GM19035 (cell line): ENCODE data around the gene MIDN.

Experiments
- ATAC-seq: cut with Tn5 transposase; IDR thresholded peaks from one replicate; pipeline ENCODE4 v1.9.1; 2021; ENCODE audit not compliant: unreplicated experiment

The MIDN gene

GRCh38 chr19:1232652-1233072, 15.7 kb upstream of the MIDN start:
- no peak for ATAC-seq

GRCh38 chr19:1233115-1233667, 15.2 kb upstream of the MIDN start:
- ATAC-seq = no peak

GRCh38 chr19:1234051-1234954, 14.1 kb upstream of the MIDN start:
- no peak for ATAC-seq

GRCh38 chr19:1234955-1235380, 13.4 kb upstream of the MIDN start:
- no peak for ATAC-seq

GRCh38 chr19:1235625-1236538, 12.5 kb upstream of the MIDN start:
- ATAC-seq = no peak

GRCh38 chr19:1236576-1236975, 11.8 kb upstream of the MIDN start:
- no peak for ATAC-seq

GRCh38 chr19:1237027-1237659, 11.2 kb upstream of the MIDN start:
- no peak for ATAC-seq

GRCh38 chr19:1237754-1238368, 10.5 kb upstream of the MIDN start, which contains the start of gene CBARP:
Gene CBARP (minus strand): TSS chr19:1238005. CDS start chr19:1236100, 1,905 bp downstream.
- ATAC-seq = no peak

- ATAC-seq = no peak
Observed at GRCh38 chr19:1238369-1239303, 9.7 kb upstream of the MIDN start.

- ATAC-seq = no peak
Observed at GRCh38 chr19:1239420-1239795, 9.0 kb upstream of the MIDN start.

- peak; percentile 51 for ATAC-seq
Observed at GRCh38 chr19:1239796-1240737, 8.3 kb upstream of the MIDN start.

GRCh38 chr19:1240925-1241324, 7.5 kb upstream of the MIDN start:
- no peak for ATAC-seq

- ATAC-seq = peak; percentile 55
Observed at GRCh38 chr19:1241417-1242095, 6.8 kb upstream of the MIDN start, which contains the start of gene ATP5F1D. Gene ATP5F1D (plus strand): TSS chr19:1241751. CDS start chr19:1241851, 100 bp downstream.

- no peak for ATAC-seq
Observed at GRCh38 chr19:1243768-1244692, 4.4 kb upstream of the MIDN start.

GRCh38 chr19:1244693-1245451, 3.5 kb upstream of the MIDN start:
- no peak for ATAC-seq
